Suprapubic skin (tissue), 4 donors: ENCODE results near the gene ST8SIA6. TPM values are rescaled to one million over a fixed set of nuclear protein-coding genes. Genes with fewer than 3 reads are reported as not detected.

Experiments
- DNase-seq, 2 donors: peaks; one replicate each; pipeline ENCODE4 v3.0.0-alpha.2; 2019; ENCODE audit warnings: low spot score in 2 of 2
- H3K27ac ChIP-seq: fragments of 200-600 bp; sonication (generic); one replicate; pipeline ENCODE4 v1.5.1; 2019
- H3K27me3 ChIP-seq: fragments of 200-600 bp; sonication (generic); one replicate; pipeline ENCODE4 v1.5.1; 2019
- H3K36me3 ChIP-seq: fragments of 200-600 bp; sonication (generic); one replicate; pipeline ENCODE4 v1.5.1; 2019
- H3K4me1 ChIP-seq: fragments of 200-600 bp; sonication (generic); one replicate; pipeline ENCODE4 v1.5.1; 2019
- H3K4me3 ChIP-seq: fragments of 200-600 bp; sonication (generic); one replicate; pipeline ENCODE4 v1.5.1; 2019; ENCODE audit warnings: mild to moderate bottlenecking
- H3K9me3 ChIP-seq: fragments of 200-600 bp; sonication (generic); one replicate; pipeline ENCODE4 v1.5.1; 2019
- EP300 ChIP-seq: sonication (generic); formaldehyde crosslinking; IDR thresholded peaks from one replicate; pipeline ENCODE4 v1.6.1; 2017; ENCODE audit warnings: antibody characterized with exemption
- POLR2A ChIP-seq, 2 donors: fragments of 450-650 bp; IDR thresholded peaks; one replicate each; pipeline ENCODE4 v1.6.1; 2017; ENCODE audit warnings: antibody characterized with exemption in 2 of 2, mild to moderate bottlenecking in 2 of 2, moderate library complexity in 2 of 2
- POLR2AphosphoS5 ChIP-seq, 3 donors: sonication (generic); formaldehyde crosslinking; IDR thresholded peaks; one replicate each; pipeline ENCODE4 v1.6.1; 2017; ENCODE audit warnings: antibody characterized with exemption in 3 of 3
- WGBS: methylation state at CpG from one replicate; pipeline ENCODE4 v1.1.5; 2018; 5-methylcytosine and 5-hydroxymethylcytosine counted together
- total RNA-seq, 4 donors: library from RNA; depleted of rRNA; stranded (reverse); fragments of >200 nt; gene quantifications; one replicate each; pipeline ENCODE4 v1.1.0, GENCODE V29; 2016
- TF ChIP-seq, protein P1 (sequence below), 2 donors: fragments of 200-600 bp in 1 of 2; fragments of 450-650 bp in 1 of 2; sonication (generic) in 1 of 2; IDR thresholded peaks; one replicate each; pipeline ENCODE4 v1.5.1; 2016 to 2019; ENCODE audit warnings: antibody characterized with exemption in 2 of 2, mild to moderate bottlenecking in 1 of 2, moderate library complexity in 1 of 2

ST8SIA6 gene
- total RNA-seq, 4 donors from 2014 or later: 1.2 to 5.2 (median 3.2) TPM

GRCh38 chr10:17351506-17351905 is 102.9 kb downstream of the ST8SIA6 start:
- WGBS: 61% methylated on average over 1 of the region's 1 CpG
- TF ChIP-seq, protein P1, sequence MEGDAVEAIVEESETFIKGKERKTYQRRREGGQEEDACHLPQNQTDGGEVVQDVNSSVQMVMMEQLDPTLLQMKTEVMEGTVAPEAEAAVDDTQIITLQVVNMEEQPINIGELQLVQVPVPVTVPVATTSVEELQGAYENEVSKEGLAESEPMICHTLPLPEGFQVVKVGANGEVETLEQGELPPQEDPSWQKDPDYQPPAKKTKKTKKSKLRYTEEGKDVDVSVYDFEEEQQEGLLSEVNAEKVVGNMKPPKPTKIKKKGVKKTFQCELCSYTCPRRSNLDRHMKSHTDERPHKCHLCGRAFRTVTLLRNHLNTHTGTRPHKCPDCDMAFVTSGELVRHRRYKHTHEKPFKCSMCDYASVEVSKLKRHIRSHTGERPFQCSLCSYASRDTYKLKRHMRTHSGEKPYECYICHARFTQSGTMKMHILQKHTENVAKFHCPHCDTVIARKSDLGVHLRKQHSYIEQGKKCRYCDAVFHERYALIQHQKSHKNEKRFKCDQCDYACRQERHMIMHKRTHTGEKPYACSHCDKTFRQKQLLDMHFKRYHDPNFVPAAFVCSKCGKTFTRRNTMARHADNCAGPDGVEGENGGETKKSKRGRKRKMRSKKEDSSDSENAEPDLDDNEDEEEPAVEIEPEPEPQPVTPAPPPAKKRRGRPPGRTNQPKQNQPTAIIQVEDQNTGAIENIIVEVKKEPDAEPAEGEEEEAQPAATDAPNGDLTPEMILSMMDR (IDR thresholded peaks at IDR 0.05): no peak
- TF ChIP-seq EP300 (no peak), POLR2A (IDR thresholded peaks at IDR 0.05) (no peak), POLR2AphosphoS5 (IDR thresholded peaks at IDR 0.05) (no peak)
- H3K4me3 ChIP-seq: no peak overlapping the region

GRCh38 chr10:17349717-17350116 is 104.7 kb downstream of the ST8SIA6 start:
- Histone ChIP-seq H3K27ac (no peak overlapping the region), H3K36me3 (no peaks in the 10 kb centered on the region), H3K9me3 (no peaks in the 10 kb centered on the region), H3K27me3 (no peaks in the 10 kb centered on the region), H3K4me1 (peaks cover 17% of the 10 kb centered on the region), H3K4me3 (no peak overlapping the region)
- 56% methylated on average over 1 of the region's 1 CpG for WGBS
- no peak for DNase-seq
- TF ChIP-seq POLR2A (IDR thresholded peaks at IDR 0.05) (no peak), POLR2AphosphoS5 (IDR thresholded peaks at IDR 0.05) (no peak), EP300 (no peak)
- TF ChIP-seq, protein P1 (IDR thresholded peaks at IDR 0.05): no peak

More at GRCh38 chr10:17351506-17351905, 102.9 kb downstream of the ST8SIA6 start:
- Histone ChIP-seq H3K4me1 (peaks cover 17% of the 10 kb centered on the region), H3K9me3 (no peaks in the 10 kb centered on the region), H3K27me3 (no peaks in the 10 kb centered on the region), H3K27ac (no peak overlapping the region), H3K36me3 (no peaks in the 10 kb centered on the region)
- no peak for DNase-seq

GRCh38 chr10:17348501-17349349 is 105.7 kb downstream of the ST8SIA6 start:
- Histone ChIP-seq H3K9me3 (no peaks in the 10 kb centered on the region), H3K4me3 (peak overlapping the region; percentile 17), H3K4me1 (peaks cover 17% of the 10 kb centered on the region), H3K27me3 (no peaks in the 10 kb centered on the region), H3K36me3 (no peaks in the 10 kb centered on the region), H3K27ac (peak overlapping the region; percentile 7)
- 17% methylated on average over 21 of the region's 21 CpGs for WGBS
- peak in 1 of 2 donors; percentile 80 for DNase-seq
- TF ChIP-seq EP300: no peak
- TF ChIP-seq, protein P1 (IDR thresholded peaks at IDR 0.05): no peak
- TF ChIP-seq POLR2A (IDR thresholded peaks at IDR 0.05): no peak
- TF ChIP-seq POLR2AphosphoS5 (IDR thresholded peaks at IDR 0.05): no peak

GRCh38 chr10:17348011-17348500 is 106.3 kb downstream of the ST8SIA6 start:
- Histone ChIP-seq H3K4me1 (peaks cover 14% of the 10 kb centered on the region), H3K9me3 (no peaks in the 10 kb centered on the region), H3K4me3 (peak overlapping the region; percentile 17), H3K36me3 (no peaks in the 10 kb centered on the region), H3K27me3 (no peaks in the 10 kb centered on the region), H3K27ac (peak overlapping the region; percentile 7)
- TF ChIP-seq, protein P1 (IDR thresholded peaks at IDR 0.05): no peak
- TF ChIP-seq EP300: no peak
- TF ChIP-seq POLR2AphosphoS5 (IDR thresholded peaks at IDR 0.05): no peak
- no peak for TF ChIP-seq POLR2A (IDR thresholded peaks at IDR 0.05)
- DNase-seq: no peak
- 20% methylated on average over 4 of the region's 4 CpGs for WGBS

DNA sequence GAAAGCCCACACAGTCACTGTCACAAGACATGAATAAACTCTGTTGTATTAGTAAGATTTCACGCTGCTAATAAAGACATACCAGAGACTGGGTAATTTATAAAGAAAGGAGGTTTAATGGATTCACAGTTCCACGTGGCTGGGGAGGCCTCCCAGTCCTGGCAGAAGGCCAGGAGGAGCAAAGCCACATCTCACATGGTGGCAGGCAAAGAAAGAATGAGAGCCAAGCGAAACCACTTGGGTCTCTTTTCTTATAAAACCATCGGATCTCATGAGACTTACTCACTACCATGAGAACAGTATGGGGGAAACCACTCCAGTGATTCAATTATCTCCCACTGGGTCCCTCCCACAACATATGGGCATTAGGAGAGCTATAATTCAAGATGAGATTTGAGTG is 110.2 kb downstream of the ST8SIA6 start:
- 49% methylated on average over 4 of the region's 4 CpGs for WGBS
- H3K27me3 ChIP-seq: no peaks in the 10 kb centered on the region
- no peaks in the 10 kb centered on the region for H3K36me3 ChIP-seq
- TF ChIP-seq EP300 (no peak), POLR2A (IDR thresholded peaks at IDR 0.05) (no peak), POLR2AphosphoS5 (IDR thresholded peaks at IDR 0.05) (no peak)
- TF ChIP-seq, protein P1 (IDR thresholded peaks at IDR 0.05): no peak
- H3K27ac ChIP-seq: no peak overlapping the region
- DNase-seq: no peak
- H3K9me3 ChIP-seq: peaks cover 3% of the 10 kb centered on the region
- H3K4me1 ChIP-seq: peaks cover 9% of the 10 kb centered on the region
- no peak overlapping the region for H3K4me3 ChIP-seq
